ENCODE measurements around the gene KIF9.
"Not testable (repeated sequence)": the region's sequence is repeated elsewhere in the genome, so short reads cannot be mapped to it uniquely, and the experiment has no call there.

The KIF9 gene

DNA sequence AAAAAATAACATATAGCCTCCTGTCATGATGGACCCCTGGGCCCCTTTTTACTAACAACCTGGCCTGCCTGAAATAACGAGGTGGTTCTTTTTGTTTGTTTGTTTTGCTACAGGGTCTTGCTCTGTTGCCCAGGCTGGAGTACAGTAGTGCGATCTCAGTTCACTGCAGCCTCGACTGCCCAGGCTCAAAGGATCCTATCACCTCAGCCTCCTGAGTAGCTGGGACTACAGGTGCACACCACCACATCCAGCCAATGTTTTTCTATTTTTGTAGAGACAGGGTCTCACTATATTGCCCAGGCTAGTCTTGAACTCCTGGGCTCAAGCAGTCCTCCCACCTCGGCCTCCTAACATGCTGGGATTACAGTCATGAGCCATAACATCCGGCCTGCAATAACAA, 76.6 kb downstream of the KIF9 start:
- not testable (repeated sequence) for H3K27me3 Mint-ChIP-seq; H3K4me3 Mint-ChIP-seq; ATAC-seq (ENCODE audit: low read depth); DNase-seq (ENCODE audit: low spot score in 2 of 2); H3K9me3 Mint-ChIP-seq; H3K4me1 Mint-ChIP-seq; H3K27ac Mint-ChIP-seq; H3K36me3 Mint-ChIP-seq

DNA sequence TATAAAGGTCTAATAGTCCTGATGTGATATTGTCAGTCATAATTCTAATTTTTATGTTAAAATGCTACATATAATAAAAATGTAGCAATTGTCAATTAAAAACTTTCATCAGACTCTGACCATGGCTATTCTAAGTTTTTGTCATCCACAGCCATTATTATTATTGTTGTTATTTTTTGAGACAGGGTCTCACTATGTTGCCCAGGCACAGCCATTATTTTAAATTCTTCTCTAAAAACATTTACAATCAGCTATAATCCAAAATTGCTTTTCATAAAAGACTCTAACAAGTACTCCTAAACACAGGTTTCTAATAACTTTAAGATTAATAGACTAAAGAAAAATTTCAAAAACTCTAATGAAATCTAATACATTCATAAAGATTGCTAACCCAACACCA, 77.7 kb downstream of the KIF9 start:
- Mint-ChIP-seq H3K36me3 (no peaks in the 10 kb centered on the region), H3K27me3 (no peaks in the 10 kb centered on the region), H3K27ac (no peak overlapping the region), H3K4me1 (no peaks in the 10 kb centered on the region), H3K4me3 (no peak overlapping the region), H3K9me3 (no peaks in the 10 kb centered on the region)
- DNase-seq (ENCODE audit: low spot score in 2 of 2) (no peak), ATAC-seq (ENCODE audit: low read depth) (no peak)

DNA sequence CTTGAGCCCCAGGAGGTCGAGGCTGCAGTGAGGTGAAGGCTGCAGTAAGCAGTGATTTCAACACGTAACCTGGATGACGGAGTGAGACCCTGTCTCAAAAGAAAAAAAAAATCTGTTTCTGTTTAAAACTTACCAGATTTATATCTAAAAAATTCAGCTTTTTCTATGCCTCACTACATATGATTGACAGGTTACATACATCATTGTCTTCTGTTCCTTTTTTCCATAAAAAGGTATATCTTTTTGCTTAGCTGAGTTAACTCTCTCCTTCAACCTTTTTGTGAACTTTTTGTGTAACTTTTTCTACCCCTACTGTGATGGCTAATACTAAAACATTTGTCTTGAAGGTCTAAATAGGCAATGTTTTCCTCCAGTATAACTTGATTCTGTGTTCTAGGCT, 80.1 kb downstream of the KIF9 start:
- no peaks in the 10 kb centered on the region for H3K4me1 Mint-ChIP-seq
- no peak for ATAC-seq (ENCODE audit: low read depth)
- H3K9me3 Mint-ChIP-seq = no peaks in the 10 kb centered on the region

DNA sequence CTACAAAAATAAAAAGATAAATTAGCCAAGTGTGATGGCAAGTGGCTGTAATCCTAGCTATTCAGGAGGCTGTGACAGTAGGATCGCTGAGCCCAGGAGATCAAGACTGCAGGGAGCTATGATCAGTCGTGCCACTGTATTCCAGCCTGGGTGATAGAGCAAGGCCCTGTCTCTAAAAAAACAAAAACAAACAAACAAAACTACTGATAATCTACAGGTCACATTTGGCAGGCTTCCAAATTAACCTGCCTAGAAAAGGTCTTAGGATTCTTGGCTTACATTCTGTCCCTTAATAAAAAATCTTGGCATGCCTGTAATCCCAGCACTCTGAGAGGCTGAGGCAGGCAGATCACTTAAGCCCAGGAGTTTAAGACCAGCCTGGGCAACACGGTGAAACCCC, 85.3 kb downstream of the KIF9 start:
- Mint-ChIP-seq H3K4me1 (no peaks in the 10 kb centered on the region), H3K36me3 (peaks cover 4% of the 10 kb centered on the region), H3K27me3 (no peaks in the 10 kb centered on the region), H3K9me3 (no peaks in the 10 kb centered on the region), H3K4me3 (no peak overlapping the region), H3K27ac (no peak overlapping the region)
- DNase-seq (ENCODE audit: low spot score in 2 of 2) (no peak), ATAC-seq (ENCODE audit: low read depth) (no peak)

More for the DNA sequence above, 80.1 kb downstream of the KIF9 start:
- H3K4me3 Mint-ChIP-seq = no peak overlapping the region
- no peaks in the 10 kb centered on the region for H3K36me3 Mint-ChIP-seq
- no peak for DNase-seq (ENCODE audit: low spot score in 2 of 2)
- H3K27me3 Mint-ChIP-seq = no peaks in the 10 kb centered on the region
- no peak overlapping the region for H3K27ac Mint-ChIP-seq

DNA sequence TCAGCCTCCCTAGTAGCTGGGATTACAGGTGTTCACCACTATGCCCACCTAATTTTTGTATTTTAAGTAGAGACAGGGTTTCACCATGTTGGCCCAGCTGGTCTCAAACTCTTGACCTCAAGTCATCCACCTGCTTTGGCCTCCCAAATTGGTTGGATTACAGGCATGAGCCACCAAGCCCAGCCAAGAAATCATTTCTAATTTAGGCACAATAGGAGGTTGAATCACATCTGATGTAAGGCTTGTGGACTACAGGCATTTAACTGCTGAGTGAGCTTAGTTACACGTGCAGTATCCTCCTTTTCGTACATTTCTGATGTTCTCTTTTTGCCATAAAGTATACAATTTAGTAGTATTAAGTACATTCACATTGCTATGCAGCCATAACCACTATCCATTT, 87.6 kb downstream of the KIF9 start:
- peaks cover 4% of the 10 kb centered on the region for H3K36me3 Mint-ChIP-seq
- H3K27ac Mint-ChIP-seq = no peak overlapping the region
- DNase-seq (ENCODE audit: low spot score in 2 of 2) (no peak), ATAC-seq (ENCODE audit: low read depth) (no peak)
- H3K4me1 Mint-ChIP-seq = no peaks in the 10 kb centered on the region
- no peaks in the 10 kb centered on the region for H3K27me3 Mint-ChIP-seq
- no peaks in the 10 kb centered on the region for H3K9me3 Mint-ChIP-seq
- H3K4me3 Mint-ChIP-seq = no peak overlapping the region

DNA sequence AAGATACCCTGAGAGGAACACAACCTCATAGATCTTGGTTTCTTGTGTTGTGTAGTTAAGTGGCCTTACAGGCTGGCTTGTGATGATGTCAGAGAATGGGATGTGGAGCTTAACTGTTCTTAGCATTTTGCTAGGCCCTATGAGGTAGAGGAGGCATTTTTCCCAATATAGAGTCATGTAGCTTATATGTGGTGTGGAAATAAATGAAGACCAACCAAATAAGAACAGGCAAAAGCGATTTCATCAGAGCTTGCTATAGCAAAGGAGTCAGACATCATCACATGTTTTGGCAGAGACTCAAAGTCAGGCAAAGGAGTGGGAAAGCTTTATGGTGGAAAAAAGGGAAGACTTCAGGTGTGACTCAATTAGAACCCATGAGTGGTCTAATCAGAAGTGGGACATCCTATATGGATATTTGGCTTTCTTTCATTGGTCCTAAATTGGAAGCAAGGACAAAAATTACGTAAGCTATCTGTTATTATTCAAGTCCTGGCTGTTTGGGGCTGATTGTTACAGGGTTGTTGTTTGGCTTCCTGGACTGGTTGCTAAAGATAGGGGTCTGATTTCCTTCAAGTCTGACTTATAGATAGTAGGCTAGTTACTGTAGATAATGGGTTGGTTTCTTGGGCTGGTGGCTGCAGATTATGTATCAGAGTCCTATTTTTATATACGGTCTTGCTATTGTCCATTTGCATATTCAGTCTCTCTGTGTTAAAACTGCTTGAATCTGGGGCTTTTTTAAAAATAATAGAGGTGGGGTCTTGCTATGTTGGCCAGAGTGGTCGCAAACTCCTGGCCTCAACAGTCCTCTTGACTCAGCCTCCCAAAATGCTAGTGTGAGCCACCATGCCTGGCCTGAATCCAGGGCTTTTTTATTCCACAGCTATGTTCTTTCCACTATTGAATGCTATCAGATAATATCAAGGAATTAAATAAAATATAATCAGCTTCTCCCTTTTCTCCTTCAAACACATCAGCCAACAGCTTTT, 88.4 kb downstream of the KIF9 start:
- ATAC-seq (ENCODE audit: low read depth) = no peak
- no peak overlapping the region for H3K4me3 Mint-ChIP-seq
- no peak overlapping the region for H3K27ac Mint-ChIP-seq
- H3K9me3 Mint-ChIP-seq = no peaks in the 10 kb centered on the region
- no peaks in the 10 kb centered on the region for H3K4me1 Mint-ChIP-seq
- H3K36me3 Mint-ChIP-seq = peaks cover 4% of the 10 kb centered on the region
- DNase-seq (ENCODE audit: low spot score in 2 of 2) = no peak
- no peaks in the 10 kb centered on the region for H3K27me3 Mint-ChIP-seq

DNA sequence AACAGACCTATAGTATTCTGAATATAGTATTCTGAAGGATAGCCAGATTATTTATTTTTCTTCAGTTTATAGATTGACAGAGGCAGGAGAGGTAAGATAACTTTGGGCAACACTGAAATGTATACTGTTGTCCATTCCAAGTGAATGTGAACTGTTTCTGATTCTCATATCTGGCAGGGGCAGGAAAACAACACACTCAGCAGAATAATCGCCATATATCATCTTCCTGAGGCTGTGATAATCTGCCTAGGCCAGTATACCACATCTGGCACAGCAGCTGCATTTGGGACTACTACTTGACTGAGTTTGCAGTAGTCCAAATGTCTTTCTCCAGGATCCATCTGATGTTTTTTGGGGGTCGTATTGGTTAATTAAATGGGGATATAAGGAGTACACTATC, 96.3 kb downstream of the KIF9 start:
- H3K9me3 Mint-ChIP-seq = no peaks in the 10 kb centered on the region
- H3K4me3 Mint-ChIP-seq = no peak overlapping the region
- no peaks in the 10 kb centered on the region for H3K36me3 Mint-ChIP-seq
- DNase-seq (ENCODE audit: low spot score in 2 of 2) = no peak
- ATAC-seq (ENCODE audit: low read depth) = no peak
- H3K27me3 Mint-ChIP-seq = no peaks in the 10 kb centered on the region
- H3K27ac Mint-ChIP-seq = no peak overlapping the region
- no peaks in the 10 kb centered on the region for H3K4me1 Mint-ChIP-seq

DNA sequence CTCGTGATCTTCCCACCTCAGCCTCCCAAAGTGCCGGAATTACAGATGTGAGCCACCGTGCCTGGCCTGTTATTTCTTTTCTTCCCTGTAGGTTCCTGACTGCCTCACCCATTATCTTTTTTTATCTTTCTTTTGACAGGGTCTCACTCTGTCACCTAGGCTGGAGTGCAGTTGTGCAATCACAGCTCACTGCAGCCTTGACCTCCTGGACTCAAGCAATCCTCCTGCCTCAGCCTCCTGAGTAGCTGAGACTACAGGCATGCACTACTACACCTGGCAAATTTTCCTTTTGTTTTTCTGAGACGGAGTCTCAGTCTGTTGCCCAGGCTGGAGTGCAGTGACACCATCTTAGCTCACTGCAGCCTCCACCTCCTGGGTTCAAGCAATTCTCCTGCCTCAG, 100.9 kb downstream of the KIF9 start:
- H3K36me3 Mint-ChIP-seq; H3K27me3 Mint-ChIP-seq; DNase-seq (ENCODE audit: low spot score in 2 of 2); H3K4me3 Mint-ChIP-seq; ATAC-seq (ENCODE audit: low read depth); H3K27ac Mint-ChIP-seq; H3K9me3 Mint-ChIP-seq; H3K4me1 Mint-ChIP-seq: not testable (repeated sequence)

DNA sequence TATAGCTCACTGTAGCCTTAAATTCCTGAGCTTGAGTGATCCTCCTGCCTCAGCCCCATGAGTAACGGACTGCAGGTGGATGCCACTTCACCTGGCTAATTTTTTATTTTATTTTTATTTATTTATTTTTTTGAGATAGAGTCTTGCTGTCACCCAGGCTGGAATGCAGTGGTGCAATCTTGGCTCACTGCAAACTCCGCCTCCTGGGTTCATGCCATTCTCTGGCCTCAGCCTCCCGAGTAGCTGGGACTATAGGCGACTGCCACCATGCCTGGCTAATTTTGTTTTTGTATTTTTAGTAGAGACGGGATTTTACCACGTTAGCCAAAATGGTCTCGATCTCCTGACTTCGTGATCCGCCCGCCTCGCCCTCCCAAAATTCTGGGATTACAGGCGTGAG, 102.6 kb downstream of the KIF9 start:
- H3K36me3 Mint-ChIP-seq; H3K27ac Mint-ChIP-seq; H3K27me3 Mint-ChIP-seq; H3K4me1 Mint-ChIP-seq; DNase-seq (ENCODE audit: low spot score in 2 of 2); H3K9me3 Mint-ChIP-seq; ATAC-seq (ENCODE audit: low read depth); H3K4me3 Mint-ChIP-seq: not testable (repeated sequence)

All from memory B cell (primary cell).